Right atrium auricular region (tissue), 2 donors: ENCODE data around the gene JARID2. TPM values are rescaled to one million over a fixed set of nuclear protein-coding genes. Genes with fewer than 3 reads are reported as not detected.
A peak's percentile ranks its signal among the peaks of the same experiment; 100 is the strongest.

Experiments
- DNase-seq: peaks from one replicate; pipeline ENCODE4 v3.0.0-alpha.2; 2019; ENCODE audit warnings: low spot score
- H3K27ac ChIP-seq, 2 donors: fragments of 200-600 bp; sonication (generic); 1 replicate in 1 of 2; 2 replicates in 1 of 2; pipeline ENCODE4 v1.5.1; 2016 to 2019
- H3K27me3 ChIP-seq, 2 donors: fragments of 200-600 bp; sonication (generic); one replicate each; pipeline versions ENCODE4 v1.5.1 to v1.6.0; 2017 to 2019
- H3K36me3 ChIP-seq: fragments of 200-600 bp; sonication (generic); one replicate; pipeline ENCODE4 v1.5.1; 2016
- H3K4me1 ChIP-seq, 2 donors: fragments of 200-600 bp; sonication (generic); one replicate each; pipeline versions ENCODE4 v1.5.1 to v1.6.0; 2017 to 2019
- H3K4me3 ChIP-seq, 2 donors: fragments of 200-600 bp; sonication (generic); 1 replicate in 1 of 2; 2 replicates in 1 of 2; pipeline ENCODE4 v1.5.1; 2017 to 2019; ENCODE audit warnings: mild to moderate bottlenecking in 1 of 2, moderate library complexity in 1 of 2
- H3K9me3 ChIP-seq, 2 donors: fragments of 200-600 bp; sonication (generic); one replicate each; pipeline ENCODE4 v1.5.1; 2019
- CTCF ChIP-seq, 2 donors: fragments of 200-600 bp; sonication (generic); IDR thresholded peaks; one replicate each; pipeline ENCODE4 v1.5.1; 2019; ENCODE audit warnings: antibody characterized with exemption in 2 of 2
- total RNA-seq, 2 donors: library from RNA; depleted of rRNA; stranded (reverse); fragments of >200 nt; gene quantifications; one replicate each; pipeline ENCODE4 v1.1.0, GENCODE V29; 2016

The JARID2 gene
- total RNA-seq, 2 donors from 2014 or later: 6.5 to 6.7 TPM

GRCh38 chr6:15491986-15492269 is 246.1 kb downstream of the JARID2 start:
- no peak for DNase-seq
- no peak for TF ChIP-seq CTCF (IDR thresholded peaks at IDR 0.05)
- Histone ChIP-seq H3K27me3 (no peaks in the 10 kb centered on the region), H3K4me3 (no peak overlapping the region), H3K4me1 (peaks cover 0 to 35% of the 10 kb centered on the region in 2 donors), H3K9me3 (no peaks in the 10 kb centered on the region), H3K36me3 (peaks cover 26% of the 10 kb centered on the region), H3K27ac (no peak overlapping the region)

GRCh38 chr6:15493437-15494168 is 247.7 kb downstream of the JARID2 start:
- H3K4me3 ChIP-seq: no peak overlapping the region
- H3K27ac ChIP-seq: no peak overlapping the region
- peaks cover 0 to 35% of the 10 kb centered on the region in 2 donors for H3K4me1 ChIP-seq
- H3K36me3 ChIP-seq: peaks cover 16% of the 10 kb centered on the region
- no peaks in the 10 kb centered on the region for H3K9me3 ChIP-seq
- TF ChIP-seq CTCF (IDR thresholded peaks at IDR 0.05): no peak
- H3K27me3 ChIP-seq: no peaks in the 10 kb centered on the region
- DNase-seq: peak; percentile 38

- peak overlapping the region; percentile 76 to 82 for H3K27ac ChIP-seq
- no peak for TF ChIP-seq CTCF (IDR thresholded peaks at IDR 0.05)
- H3K4me3 ChIP-seq: no peak overlapping the region
- no peak for DNase-seq
- H3K4me1 ChIP-seq: peaks cover 0 to 33% of the 10 kb centered on the region in 2 donors
- no peaks in the 10 kb centered on the region for H3K27me3 ChIP-seq
- H3K36me3 ChIP-seq: peaks cover 12% of the 10 kb centered on the region
- H3K9me3 ChIP-seq: no peaks in the 10 kb centered on the region
These were observed 249.6 kb downstream of the JARID2 start for GRCh38 chr6:15495375-15495901.

- Histone ChIP-seq H3K4me3 (no peak overlapping the region), H3K27me3 (no peaks in the 10 kb centered on the region), H3K9me3 (no peaks in the 10 kb centered on the region), H3K27ac (peak overlapping the region; percentile 76 to 82), H3K4me1 (peaks cover 0 to 26% of the 10 kb centered on the region in 2 donors), H3K36me3 (peaks cover 17% of the 10 kb centered on the region)
- no peak for DNase-seq
- TF ChIP-seq CTCF (IDR thresholded peaks at IDR 0.05): no peak
These were observed 250.7 kb downstream of the JARID2 start for GRCh38 chr6:15496345-15497131.

- TF ChIP-seq CTCF (IDR thresholded peaks at IDR 0.05): no peak
- DNase-seq: no peak
- Histone ChIP-seq H3K36me3 (peaks cover 17% of the 10 kb centered on the region), H3K27me3 (no peaks in the 10 kb centered on the region), H3K4me3 (no peak overlapping the region), H3K9me3 (no peaks in the 10 kb centered on the region), H3K27ac (no peak overlapping the region), H3K4me1 (peaks cover 0 to 41% of the 10 kb centered on the region in 2 donors)
These were observed 252.8 kb downstream of the JARID2 start for GRCh38 chr6:15498640-15499039.
